ENCODE measurements around the gene GBE1.

GRCh38 chr3:81477740-81478139 is 283.7 kb downstream of the GBE1 start:
- TF ChIP-seq GATA2 (IDR thresholded peaks at IDR 0.05; ENCODE audit: low read depth, low read length) (no peak), GATA3 (IDR thresholded peaks at IDR 0.05; ENCODE audit: low read depth, low read length) (no peak)

Measured in SH-SY5Y (cell line).